ENCODE results near the gene RNF157.

RNF157 gene

DNA sequence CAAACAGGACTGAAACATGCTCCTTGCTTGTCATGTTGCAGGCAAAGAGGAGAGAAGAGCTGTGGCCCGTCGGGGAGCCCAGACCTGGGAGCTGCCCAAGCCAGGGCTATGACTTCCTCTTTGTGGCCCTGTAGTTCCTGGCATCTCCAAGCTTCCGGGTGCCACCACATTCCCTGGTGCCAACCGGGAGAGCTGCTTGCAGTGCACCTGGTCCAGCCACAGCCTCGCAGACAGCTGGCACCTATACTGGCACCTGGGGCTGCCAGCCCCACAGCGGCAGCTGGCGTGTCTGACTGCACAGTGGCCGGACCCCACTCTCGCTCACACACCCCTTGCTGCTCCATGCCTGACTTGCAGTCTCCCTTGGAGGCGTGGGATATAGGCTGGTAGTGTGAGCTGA, 62.2 kb downstream of the RNF157 start:
- no peaks in the 10 kb centered on the region for H3K36me3 ChIP-seq (ENCODE audit: control insufficient read depth in 2 of 2, insufficient read depth in 1 of 2, low read length in 2 of 2)
- ChIA-PET CTCF (interaction anchor here (0.6 to 6.7 kb wide), 14 partner anchors 15 to 1957 kb away, joined by 3 to 78 read pairs (median 4); no protein-coding TSS in a partner anchor), POLR2A (interaction anchor here (0.8 kb wide), 1 partner anchor 87 kb away, joined by 5 read pairs; no protein-coding TSS in a partner anchor)
- H3K4me3 ChIP-seq (ENCODE audit: low read depth, low read length) = no peak overlapping the region
- no peak overlapping the region for H3K27ac ChIP-seq (ENCODE audit: extremely low read depth, low read depth, low read length)
- H3K4me1 ChIP-seq (ENCODE audit: control insufficient read depth, insufficient read depth, low read length) = no peaks in the 10 kb centered on the region
- no peaks in the 10 kb centered on the region for H3K9me3 ChIP-seq (ENCODE audit: control insufficient read depth, insufficient read depth, low read depth, low read length)
- TF ChIP-seq ZNF658 (tag by site-specific recombination; IDR thresholded peaks at IDR 0.05) (no peak), KLF16 (tag by site-specific recombination; IDR thresholded peaks at IDR 0.05) (no peak)
- TF ChIP-seq, protein P1, sequence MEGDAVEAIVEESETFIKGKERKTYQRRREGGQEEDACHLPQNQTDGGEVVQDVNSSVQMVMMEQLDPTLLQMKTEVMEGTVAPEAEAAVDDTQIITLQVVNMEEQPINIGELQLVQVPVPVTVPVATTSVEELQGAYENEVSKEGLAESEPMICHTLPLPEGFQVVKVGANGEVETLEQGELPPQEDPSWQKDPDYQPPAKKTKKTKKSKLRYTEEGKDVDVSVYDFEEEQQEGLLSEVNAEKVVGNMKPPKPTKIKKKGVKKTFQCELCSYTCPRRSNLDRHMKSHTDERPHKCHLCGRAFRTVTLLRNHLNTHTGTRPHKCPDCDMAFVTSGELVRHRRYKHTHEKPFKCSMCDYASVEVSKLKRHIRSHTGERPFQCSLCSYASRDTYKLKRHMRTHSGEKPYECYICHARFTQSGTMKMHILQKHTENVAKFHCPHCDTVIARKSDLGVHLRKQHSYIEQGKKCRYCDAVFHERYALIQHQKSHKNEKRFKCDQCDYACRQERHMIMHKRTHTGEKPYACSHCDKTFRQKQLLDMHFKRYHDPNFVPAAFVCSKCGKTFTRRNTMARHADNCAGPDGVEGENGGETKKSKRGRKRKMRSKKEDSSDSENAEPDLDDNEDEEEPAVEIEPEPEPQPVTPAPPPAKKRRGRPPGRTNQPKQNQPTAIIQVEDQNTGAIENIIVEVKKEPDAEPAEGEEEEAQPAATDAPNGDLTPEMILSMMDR (tag by site-specific recombination; IDR thresholded peaks at IDR 0.05) = no peak

DNA sequence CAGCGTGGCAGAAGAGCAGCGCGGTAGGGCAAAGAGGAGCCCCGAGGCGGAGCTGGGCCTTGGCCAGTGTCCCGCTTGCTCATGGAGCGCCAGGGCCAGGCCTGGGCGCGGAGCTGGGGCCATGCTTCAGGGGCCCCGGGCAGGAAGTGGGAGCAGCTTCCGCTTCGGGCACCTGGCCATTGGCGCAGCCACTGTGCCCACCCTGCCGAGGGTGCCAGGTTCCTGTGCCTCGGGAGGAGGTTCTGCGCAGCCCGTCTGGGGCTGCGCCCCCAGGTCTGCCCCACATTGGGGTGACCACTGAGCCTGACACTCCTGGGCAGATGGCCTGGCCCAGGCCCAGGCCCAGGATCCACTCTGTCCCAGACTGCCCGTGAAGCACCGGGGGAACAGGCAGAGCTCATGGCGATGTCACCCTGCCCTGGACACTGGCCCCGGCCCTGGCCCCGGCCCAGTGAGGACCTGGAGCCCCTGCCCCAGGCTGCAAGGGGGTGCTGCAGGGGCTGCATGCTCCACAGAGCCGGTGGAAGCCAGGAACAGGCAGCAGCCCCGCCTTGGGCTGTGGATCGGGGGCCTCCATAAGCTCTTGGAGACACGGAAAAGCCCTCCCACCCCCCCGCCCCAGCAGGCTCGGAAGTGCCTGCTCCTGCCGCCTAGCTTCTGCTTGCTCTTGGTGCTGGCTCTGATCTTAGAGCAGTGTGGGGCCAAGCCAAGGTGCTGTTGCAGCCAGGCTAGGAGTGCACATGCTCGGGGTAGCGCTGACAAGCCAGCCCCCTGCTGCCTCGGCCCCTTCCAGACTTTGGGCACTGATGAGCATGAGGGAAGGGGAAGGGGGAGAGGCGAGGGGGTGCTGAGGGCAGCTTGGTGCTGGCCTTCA, 63.4 kb downstream of the RNF157 start:
- Histone ChIP-seq H3K36me3 (ENCODE audit: control insufficient read depth in 2 of 2, insufficient read depth in 1 of 2, low read length in 2 of 2) (no peaks in the 10 kb centered on the region; a peak in 1 of 3 replicates), H3K4me1 (ENCODE audit: control insufficient read depth, insufficient read depth, low read length) (no peaks in the 10 kb centered on the region), H3K4me3 (ENCODE audit: low read depth, low read length) (no peak overlapping the region), H3K9me3 (ENCODE audit: control insufficient read depth, insufficient read depth, low read depth, low read length) (no peaks in the 10 kb centered on the region), H3K27ac (ENCODE audit: extremely low read depth, low read depth, low read length) (no peak overlapping the region)
- TF ChIP-seq ZNF138 (tag by site-specific recombination; IDR thresholded peaks at IDR 0.05; ENCODE audit: borderline replicate concordance) = no peak
- no peak for TF ChIP-seq ZBTB17 (tag by site-specific recombination; IDR thresholded peaks at IDR 0.05)
- no peak for TF ChIP-seq SCRT2 (tag by site-specific recombination; IDR thresholded peaks at IDR 0.05)
- TF ChIP-seq ZBTB21 (tag by site-specific recombination; IDR thresholded peaks at IDR 0.05) = no peak
- TF ChIP-seq, protein P2, sequence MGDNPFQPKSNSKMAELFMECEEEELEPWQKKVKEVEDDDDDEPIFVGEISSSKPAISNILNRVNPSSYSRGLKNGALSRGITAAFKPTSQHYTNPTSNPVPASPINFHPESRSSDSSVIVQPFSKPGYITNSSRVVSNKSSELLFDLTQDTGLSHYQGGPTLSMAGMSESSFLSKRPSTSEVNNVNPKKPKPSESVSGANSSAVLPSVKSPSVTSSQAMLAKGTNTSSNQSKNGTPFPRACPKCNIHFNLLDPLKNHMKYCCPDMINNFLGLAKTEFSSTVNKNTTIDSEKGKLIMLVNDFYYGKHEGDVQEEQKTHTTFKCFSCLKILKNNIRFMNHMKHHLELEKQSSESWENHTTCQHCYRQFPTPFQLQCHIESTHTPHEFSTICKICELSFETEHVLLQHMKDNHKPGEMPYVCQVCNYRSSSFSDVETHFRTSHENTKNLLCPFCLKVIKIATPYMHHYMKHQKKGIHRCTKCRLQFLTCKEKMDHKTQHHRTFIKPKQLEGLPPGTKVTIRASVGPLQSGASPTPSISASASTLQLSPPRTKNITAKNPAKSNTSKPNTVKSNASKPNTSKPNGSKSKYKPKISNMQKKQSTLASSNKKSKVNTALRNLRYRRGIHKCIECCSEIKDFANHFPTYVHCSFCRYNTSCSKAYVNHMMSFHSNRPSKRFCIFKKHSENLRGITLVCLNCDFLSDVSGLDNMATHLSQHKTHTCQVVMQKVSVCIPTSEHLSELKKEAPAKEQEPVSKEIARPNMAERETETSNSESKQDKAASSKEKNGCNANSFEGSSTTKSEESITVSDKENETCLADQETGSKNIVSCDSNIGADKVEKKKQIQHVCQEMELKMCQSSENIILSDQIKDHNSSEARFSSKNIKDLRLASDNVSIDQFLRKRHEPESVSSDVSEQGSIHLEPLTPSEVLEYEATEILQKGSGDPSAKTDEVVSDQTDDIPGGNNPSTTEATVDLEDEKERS (tag by site-specific recombination; IDR thresholded peaks at IDR 0.05) = no peak
- no peak for TF ChIP-seq GLI2 (tag by site-specific recombination; IDR thresholded peaks at IDR 0.05; ENCODE audit: borderline replicate concordance, low read depth)
- TF ChIP-seq, protein P3, sequence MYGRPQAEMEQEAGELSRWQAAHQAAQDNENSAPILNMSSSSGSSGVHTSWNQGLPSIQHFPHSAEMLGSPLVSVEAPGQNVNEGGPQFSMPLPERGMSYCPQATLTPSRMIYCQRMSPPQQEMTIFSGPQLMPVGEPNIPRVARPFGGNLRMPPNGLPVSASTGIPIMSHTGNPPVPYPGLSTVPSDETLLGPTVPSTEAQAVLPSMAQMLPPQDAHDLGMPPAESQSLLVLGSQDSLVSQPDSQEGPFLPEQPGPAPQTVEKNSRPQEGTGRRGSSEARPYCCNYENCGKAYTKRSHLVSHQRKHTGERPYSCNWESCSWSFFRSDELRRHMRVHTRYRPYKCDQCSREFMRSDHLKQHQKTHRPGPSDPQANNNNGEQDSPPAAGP (tag by site-specific recombination; IDR thresholded peaks at IDR 0.05) = no peak
- ChIA-PET CTCF (interaction anchor here (0.9 to 6.7 kb wide), 6 partner anchors 22 to 103 kb away, joined by 3 to 78 read pairs (median 6); no protein-coding TSS in a partner anchor), POLR2A (no interaction called here)

DNA sequence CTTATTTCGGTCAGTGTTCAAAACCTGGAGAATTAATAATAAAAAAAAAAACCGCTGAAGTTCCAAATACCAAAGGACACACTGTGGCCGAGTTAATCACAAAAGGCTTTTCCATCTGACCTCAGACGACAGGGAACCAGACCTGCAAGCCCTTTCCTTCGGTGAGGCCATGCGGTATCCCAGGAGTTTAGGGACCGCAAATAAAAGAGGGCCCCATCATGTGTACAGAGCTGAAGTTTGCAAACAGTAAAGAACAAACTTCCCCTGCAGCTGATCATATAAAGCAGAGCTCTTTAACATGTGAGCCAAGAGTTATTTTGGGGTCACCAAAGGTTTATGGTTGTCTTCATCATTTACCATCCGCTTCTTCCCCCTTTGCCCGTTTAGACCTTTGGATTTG, 66.3 kb downstream of the RNF157 start:
- ChIA-PET CTCF (interaction anchor here (0.5 to 5.0 kb wide), 6 partner anchors 8 to 164 kb away, joined by 3 to 41 read pairs (median 3); no protein-coding TSS in a partner anchor), POLR2A (no interaction called here)
- Histone ChIP-seq H3K4me1 (ENCODE audit: control insufficient read depth, insufficient read depth, low read length) (no peaks in the 10 kb centered on the region), H3K36me3 (ENCODE audit: control insufficient read depth in 2 of 2, insufficient read depth in 1 of 2, low read length in 2 of 2) (peaks cover 0 to 4% of the 10 kb centered on the region in 2 experiments; a peak in 2 of 3 replicates), H3K4me3 (ENCODE audit: low read depth, low read length) (no peak overlapping the region), H3K9me3 (ENCODE audit: control insufficient read depth, insufficient read depth, low read depth, low read length) (no peaks in the 10 kb centered on the region), H3K27ac (ENCODE audit: extremely low read depth, low read depth, low read length) (no peak overlapping the region)
- no peak for TF ChIP-seq ZNF664 (tag by site-specific recombination; IDR thresholded peaks at IDR 0.05)
- no peak for TF ChIP-seq KLF7 (tag by site-specific recombination; IDR thresholded peaks at IDR 0.05; ENCODE audit: borderline replicate concordance)
- TF ChIP-seq, protein P4, sequence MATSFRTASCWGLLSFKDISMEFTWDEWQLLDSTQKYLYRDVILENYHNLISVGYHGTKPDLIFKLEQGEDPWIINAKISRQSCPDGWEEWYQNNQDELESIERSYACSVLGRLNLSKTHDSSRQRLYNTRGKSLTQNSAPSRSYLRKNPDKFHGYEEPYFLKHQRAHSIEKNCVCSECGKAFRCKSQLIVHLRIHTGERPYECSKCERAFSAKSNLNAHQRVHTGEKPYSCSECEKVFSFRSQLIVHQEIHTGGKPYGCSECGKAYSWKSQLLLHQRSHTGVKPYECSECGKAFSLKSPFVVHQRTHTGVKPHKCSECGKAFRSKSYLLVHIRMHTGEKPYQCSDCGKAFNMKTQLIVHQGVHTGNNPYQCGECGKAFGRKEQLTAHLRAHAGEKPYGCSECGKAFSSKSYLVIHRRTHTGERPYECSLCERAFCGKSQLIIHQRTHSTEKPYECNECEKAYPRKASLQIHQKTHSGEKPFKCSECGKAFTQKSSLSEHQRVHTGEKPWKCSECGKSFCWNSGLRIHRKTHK (tag by site-specific recombination; IDR thresholded peaks at IDR 0.05) = no peak
- TF ChIP-seq, protein P5, sequence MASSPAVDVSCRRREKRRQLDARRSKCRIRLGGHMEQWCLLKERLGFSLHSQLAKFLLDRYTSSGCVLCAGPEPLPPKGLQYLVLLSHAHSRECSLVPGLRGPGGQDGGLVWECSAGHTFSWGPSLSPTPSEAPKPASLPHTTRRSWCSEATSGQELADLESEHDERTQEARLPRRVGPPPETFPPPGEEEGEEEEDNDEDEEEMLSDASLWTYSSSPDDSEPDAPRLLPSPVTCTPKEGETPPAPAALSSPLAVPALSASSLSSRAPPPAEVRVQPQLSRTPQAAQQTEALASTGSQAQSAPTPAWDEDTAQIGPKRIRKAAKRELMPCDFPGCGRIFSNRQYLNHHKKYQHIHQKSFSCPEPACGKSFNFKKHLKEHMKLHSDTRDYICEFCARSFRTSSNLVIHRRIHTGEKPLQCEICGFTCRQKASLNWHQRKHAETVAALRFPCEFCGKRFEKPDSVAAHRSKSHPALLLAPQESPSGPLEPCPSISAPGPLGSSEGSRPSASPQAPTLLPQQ (tag by site-specific recombination; IDR thresholded peaks at IDR 0.05) = no peak
- TF ChIP-seq, protein P6, sequence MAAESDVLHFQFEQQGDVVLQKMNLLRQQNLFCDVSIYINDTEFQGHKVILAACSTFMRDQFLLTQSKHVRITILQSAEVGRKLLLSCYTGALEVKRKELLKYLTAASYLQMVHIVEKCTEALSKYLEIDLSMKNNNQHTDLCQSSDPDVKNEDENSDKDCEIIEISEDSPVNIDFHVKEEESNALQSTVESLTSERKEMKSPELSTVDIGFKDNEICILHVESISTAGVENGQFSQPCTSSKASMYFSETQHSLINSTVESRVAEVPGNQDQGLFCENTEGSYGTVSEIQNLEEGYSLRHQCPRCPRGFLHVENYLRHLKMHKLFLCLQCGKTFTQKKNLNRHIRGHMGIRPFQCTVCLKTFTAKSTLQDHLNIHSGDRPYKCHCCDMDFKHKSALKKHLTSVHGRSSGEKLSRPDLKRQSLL (tag by site-specific recombination; IDR thresholded peaks at IDR 0.05) = no peak
- no peak for TF ChIP-seq ZNF184 (tag by site-specific recombination; IDR thresholded peaks at IDR 0.05)
- no peak for TF ChIP-seq SALL2 (tag by site-specific recombination; IDR thresholded peaks at IDR 0.05; ENCODE audit: borderline replicate concordance)
- no peak for TF ChIP-seq ZNF354C (tag by site-specific recombination; IDR thresholded peaks at IDR 0.05; ENCODE audit: borderline replicate concordance, low read depth)
- no peak for TF ChIP-seq SP7 (tag by site-specific recombination; IDR thresholded peaks at IDR 0.05)
- no peak for TF ChIP-seq KLF8 (tag by site-specific recombination; IDR thresholded peaks at IDR 0.05)

Data from HEK293 (cell line).